Embryonic facial prominence (tissue), 1 donor: ENCODE results near the gene TRIM2.

Experiments used
- DNase-seq: peaks from one replicate; pipeline ENCODE4 v3.0.0-alpha.2; 2016; ENCODE audit errors: extremely low spot score

The TRIM2 gene

GRCh38 chr4:153222707-153223426 lies 18.6 kb downstream of the TRIM2 start:
- DNase-seq = no peak

- no peak for DNase-seq
Measured at GRCh38 chr4:153223427-153223801, 19.2 kb downstream of the TRIM2 start.

GRCh38 chr4:153223930-153224329 lies 19.7 kb downstream of the TRIM2 start:
- no peak for DNase-seq

GRCh38 chr4:153224474-153224873 lies 20.2 kb downstream of the TRIM2 start:
- no peak for DNase-seq

GRCh38 chr4:153227469-153228075 lies 23.3 kb downstream of the TRIM2 start:
- DNase-seq = no peak

GRCh38 chr4:153228512-153229140 lies 24.4 kb downstream of the TRIM2 start:
- no peak for DNase-seq

GRCh38 chr4:153229545-153229944 lies 25.3 kb downstream of the TRIM2 start:
- no peak for DNase-seq

- DNase-seq = no peak
Measured at GRCh38 chr4:153232768-153233167, 28.5 kb downstream of the TRIM2 start.

- DNase-seq = no peak
Measured at GRCh38 chr4:153233761-153234371, 29.6 kb downstream of the TRIM2 start.

- no peak for DNase-seq
Measured at GRCh38 chr4:153234885-153235284, 30.6 kb downstream of the TRIM2 start.

GRCh38 chr4:153238135-153238919 lies 34.1 kb downstream of the TRIM2 start:
- no peak for DNase-seq

- DNase-seq = no peak
Measured at GRCh38 chr4:153239409-153239808, 35.2 kb downstream of the TRIM2 start.

GRCh38 chr4:153241295-153241694 lies 37.1 kb downstream of the TRIM2 start:
- no peak for DNase-seq

- DNase-seq = no peak
Measured at GRCh38 chr4:153241970-153242838, 38.0 kb downstream of the TRIM2 start.

GRCh38 chr4:153242839-153243324 lies 38.6 kb downstream of the TRIM2 start:
- no peak for DNase-seq

GRCh38 chr4:153243468-153243867 lies 39.2 kb downstream of the TRIM2 start:
- DNase-seq = no peak

GRCh38 chr4:153244969-153245368 lies 40.7 kb downstream of the TRIM2 start:
- no peak for DNase-seq

GRCh38 chr4:153245775-153246174 lies 41.5 kb downstream of the TRIM2 start:
- no peak for DNase-seq

GRCh38 chr4:153246446-153247115 lies 42.3 kb downstream of the TRIM2 start:
- DNase-seq = no peak

GRCh38 chr4:153247116-153247490 lies 42.9 kb downstream of the TRIM2 start:
- DNase-seq = no peak
